Cardiac fibroblast (primary cell): ENCODE measurements around the gene DIP2C.

ENCODE experiments used
- DNase-seq, 2 donors: peaks; one replicate each; pipeline versions ENCODE4 v3.0.0 to v3.0.0-alpha.2; 2010; ENCODE audit warnings: low read depth in 2 of 2
- H3K4me3 ChIP-seq, 2 donors: replicated peaks in 1 of 2; 1 replicate in 1 of 2; 2 replicates in 1 of 2; pipeline ENCODE4 v1.5.1; 2011; ENCODE audit warnings: low read depth in 2 of 2, low read length in 2 of 2, mild to moderate bottlenecking in 2 of 2, moderate library complexity in 1 of 2
- TF ChIP-seq, protein P1 (sequence below): IDR thresholded peaks from one replicate; pipeline ENCODE4 v1.5.1; 2011; ENCODE audit warnings: low read depth, mild to moderate bottlenecking, low read length, inconsistent platforms

Gene DIP2C

DNA sequence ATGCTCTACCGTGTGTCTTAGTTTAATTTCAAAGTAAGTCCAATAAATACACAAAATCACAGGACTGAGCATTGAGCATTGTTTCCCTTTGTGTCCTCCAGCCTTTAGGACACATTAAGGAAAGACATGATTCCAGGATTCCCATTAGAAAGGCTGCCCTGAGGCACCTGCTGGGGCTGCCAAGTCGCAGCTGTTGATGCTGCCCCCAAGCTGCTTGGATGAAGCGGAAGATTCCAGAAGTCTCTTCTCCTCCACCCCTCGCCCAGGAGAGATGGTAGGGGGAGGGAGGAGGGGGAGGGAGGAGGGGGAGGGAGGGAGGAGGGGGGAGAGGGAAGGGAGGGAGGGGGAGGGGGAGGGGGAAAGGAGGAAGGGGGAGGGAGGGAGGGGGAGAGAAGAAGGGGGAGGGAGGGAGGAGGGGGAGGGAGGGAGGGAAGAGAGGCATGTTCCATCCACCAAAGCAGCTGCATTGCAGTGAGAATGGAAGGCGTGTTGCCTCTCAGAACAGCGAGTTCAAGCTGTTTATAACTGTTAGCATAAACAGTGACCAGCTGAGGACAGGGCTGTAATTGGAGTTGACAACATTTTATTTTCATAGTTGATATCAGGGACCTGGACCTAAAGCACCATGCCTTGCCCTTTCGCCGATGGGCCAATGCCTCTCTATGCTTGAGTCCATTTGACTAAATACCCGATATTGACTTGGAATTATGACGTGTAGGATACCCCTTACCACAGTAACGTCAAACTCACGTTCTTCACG is 67.3 kb downstream of the DIP2C start:
- TF ChIP-seq, protein P1, sequence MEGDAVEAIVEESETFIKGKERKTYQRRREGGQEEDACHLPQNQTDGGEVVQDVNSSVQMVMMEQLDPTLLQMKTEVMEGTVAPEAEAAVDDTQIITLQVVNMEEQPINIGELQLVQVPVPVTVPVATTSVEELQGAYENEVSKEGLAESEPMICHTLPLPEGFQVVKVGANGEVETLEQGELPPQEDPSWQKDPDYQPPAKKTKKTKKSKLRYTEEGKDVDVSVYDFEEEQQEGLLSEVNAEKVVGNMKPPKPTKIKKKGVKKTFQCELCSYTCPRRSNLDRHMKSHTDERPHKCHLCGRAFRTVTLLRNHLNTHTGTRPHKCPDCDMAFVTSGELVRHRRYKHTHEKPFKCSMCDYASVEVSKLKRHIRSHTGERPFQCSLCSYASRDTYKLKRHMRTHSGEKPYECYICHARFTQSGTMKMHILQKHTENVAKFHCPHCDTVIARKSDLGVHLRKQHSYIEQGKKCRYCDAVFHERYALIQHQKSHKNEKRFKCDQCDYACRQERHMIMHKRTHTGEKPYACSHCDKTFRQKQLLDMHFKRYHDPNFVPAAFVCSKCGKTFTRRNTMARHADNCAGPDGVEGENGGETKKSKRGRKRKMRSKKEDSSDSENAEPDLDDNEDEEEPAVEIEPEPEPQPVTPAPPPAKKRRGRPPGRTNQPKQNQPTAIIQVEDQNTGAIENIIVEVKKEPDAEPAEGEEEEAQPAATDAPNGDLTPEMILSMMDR, result no peak
- DNase-seq, result no peak
- no peak overlapping the region for H3K4me3 ChIP-seq

DNA sequence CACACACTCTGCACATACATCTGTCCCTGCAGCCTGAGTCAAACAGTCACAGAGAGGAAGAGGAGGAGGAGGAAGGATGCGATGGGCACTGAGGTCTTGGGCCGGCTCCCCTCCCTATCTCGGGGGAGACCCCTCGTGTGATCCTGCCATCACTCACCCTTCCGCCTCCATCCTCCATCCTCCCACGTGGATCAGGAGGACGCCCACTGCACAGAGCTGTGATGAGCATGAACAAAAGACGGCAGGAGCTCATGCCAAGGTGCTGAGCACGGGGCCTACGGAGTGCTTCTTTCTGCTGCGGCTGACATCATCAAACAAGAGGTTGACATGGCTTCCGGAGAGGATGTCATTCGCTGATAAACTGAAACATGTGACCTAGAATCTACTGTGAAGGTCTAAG is 68.0 kb downstream of the DIP2C start:
- TF ChIP-seq, protein P1, result no peak
- H3K4me3 ChIP-seq, result no peak overlapping the region
- DNase-seq, result no peak

DNA sequence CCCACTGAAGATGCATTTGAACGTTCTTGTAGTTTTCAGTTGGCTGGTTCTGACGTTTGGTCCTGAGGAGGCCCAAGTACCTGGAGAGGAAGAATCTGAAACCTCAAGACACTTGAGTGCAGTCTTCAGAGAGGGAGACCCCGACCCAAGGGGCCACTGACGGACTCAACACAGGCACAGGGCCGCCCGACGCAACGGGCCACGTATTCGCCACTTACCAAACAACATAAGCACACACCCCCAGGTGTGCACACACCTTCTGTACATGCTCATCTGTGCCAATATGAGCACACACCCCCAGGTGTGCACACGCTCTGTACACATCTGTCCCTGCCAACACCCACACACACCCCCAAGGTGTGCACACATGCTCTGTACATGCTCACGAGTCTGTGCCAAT is 68.5 kb downstream of the DIP2C start:
- H3K4me3 ChIP-seq, result no peak overlapping the region
- TF ChIP-seq, protein P1, result no peak
- DNase-seq, result no peak

DNA sequence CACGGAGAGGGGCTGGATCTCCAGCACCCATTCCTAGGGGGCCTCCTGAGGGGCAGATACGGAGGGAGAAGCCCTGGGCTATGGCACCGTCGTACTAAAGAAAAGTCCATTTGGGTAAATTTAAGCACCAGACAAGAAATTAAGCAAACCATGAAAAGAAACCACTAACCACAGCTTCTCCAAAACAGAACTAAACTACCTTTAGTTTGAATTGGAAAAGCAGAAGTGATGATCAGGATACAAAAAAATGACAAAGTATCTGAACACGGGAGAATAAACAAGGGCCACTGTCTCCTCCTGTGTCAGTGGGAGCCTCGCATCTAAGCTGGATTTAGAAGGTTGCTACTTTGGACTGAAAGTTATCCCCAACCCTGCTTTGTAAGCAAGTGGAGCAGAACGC is 69.1 kb downstream of the DIP2C start:
- no peak for DNase-seq
- TF ChIP-seq, protein P1, result no peak
- H3K4me3 ChIP-seq, result no peak overlapping the region

DNA sequence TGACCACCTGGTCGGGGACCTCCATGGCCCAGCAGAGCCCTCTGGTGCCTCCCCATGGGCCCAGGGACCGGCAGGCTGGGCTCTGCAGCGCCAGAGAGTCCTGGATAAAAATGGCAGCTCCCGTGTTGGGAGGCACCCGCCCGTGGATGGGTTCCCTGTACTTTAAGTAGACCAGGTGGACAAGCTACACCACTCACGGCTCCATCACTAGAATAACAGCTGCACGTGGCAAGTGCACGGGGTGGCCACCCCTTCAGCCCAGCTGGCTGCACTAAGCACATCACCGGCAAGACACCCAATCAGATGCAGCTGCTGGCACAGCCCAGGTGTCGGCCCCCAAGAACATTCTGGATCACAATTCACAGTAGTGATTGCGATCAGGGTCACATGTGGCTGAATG is 69.8 kb downstream of the DIP2C start:
- no peak for DNase-seq
- no peak overlapping the region for H3K4me3 ChIP-seq
- TF ChIP-seq, protein P1, result no peak

DNA sequence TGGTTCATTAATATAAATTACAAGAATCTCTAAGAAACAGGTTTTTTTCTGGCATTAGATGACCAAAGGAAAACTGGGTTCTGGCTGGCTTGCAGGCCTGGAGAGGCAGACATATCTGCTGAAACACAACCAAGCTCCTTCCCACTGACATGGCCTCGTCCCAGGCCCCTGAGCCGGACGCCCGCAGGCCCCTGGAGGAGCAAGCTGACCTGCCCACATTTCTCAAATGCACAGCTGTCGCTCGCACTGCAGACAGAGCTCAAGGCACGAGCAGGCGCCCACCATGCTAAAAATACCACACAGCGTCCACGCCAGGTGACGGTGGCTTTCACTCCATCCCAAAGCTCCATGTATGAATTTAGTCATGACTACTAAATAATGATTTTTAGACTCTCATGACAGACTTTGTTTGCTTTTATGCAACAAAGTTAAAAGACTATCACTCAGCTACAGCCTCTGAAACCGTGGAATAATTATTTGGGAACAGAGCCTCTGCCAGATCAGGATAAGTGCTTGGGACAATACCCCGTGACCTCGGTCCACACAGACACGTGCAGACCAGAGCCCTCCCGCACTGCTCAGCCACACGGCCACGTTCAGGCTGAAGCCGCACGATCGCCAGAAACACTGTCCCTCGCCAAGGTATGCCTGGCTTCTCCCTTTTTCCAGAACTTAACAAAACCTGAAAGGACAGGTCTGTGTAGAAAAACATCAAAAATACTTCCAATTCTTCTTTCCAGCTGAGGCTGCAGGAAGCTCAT is 71.1 kb downstream of the DIP2C start:
- no peak overlapping the region for H3K4me3 ChIP-seq
- TF ChIP-seq, protein P1, result no peak

More for the DNA sequence above, 71.1 kb downstream of the DIP2C start:
- DNase-seq, result no peak
